ENCODE results near the gene ATP11B.

The ATP11B gene

GRCh38 chr3:182792901-182793662, at the start of gene ATP11B:
Gene ATP11B, plus strand, starts transcription at chr3:182793504. Its CDS starts 256 bp downstream, at chr3:182793760.
- DNase-seq, result peak in 1 of 2 experiments; percentile 76

DNA sequence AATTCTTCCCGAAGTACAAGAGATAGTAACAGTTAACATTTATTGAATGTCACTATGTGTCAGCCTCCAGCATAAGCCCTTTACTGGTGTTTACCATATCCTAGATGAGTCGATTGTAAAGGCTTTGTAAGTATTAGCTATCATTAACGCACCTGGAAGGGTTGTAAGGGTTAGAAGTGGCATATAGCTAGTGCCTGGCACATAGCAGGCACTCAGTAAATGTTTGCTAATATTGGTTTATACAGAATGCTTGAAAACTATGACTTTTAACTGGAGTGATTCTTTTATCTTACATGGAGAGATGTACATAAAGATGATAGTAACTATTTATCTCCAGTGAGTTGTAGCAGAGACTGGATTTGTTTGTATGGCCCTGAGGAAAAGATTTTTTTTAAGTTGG, 46.3 kb upstream of the ATP11B start:
- no peak for DNase-seq

DNA sequence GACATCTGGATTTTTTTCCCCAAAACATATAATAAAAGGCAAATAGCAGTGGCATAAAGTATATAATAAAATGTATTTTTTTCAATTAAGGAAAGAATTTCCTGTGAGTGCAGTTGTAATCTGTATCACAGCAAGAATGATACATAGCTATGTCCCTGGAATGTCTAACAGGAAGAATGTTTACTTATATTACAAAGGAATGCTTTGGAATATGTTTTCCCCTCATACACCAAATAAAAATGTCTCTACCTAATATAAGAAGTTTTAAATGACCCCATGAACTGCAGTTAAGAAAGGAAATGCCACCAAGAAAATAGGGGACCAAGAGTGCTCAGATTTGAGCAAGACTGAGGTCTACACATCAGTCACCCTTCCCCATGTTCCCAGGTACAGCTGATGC, 38.0 kb upstream of the ATP11B start:
- no peak for DNase-seq

DNA sequence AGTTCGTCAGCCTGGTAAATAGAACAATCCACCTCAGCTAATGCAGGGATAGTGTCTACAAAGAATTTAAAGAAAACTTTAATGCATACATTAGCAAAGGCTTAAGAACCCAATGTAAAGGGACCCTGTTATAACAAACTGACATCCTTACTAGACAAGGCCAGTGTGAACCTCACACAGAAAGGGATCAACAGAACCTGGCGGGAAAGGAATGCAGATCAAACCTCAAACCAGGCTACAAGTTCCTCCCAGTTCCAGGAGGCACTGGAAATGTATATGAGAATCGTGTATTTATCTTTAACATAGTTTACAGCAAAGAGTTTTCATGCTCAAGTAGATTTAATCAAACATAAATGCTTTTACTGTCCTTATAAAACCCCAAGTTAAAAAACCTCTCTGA, 37.6 kb upstream of the ATP11B start:
- DNase-seq, result no peak

DNA sequence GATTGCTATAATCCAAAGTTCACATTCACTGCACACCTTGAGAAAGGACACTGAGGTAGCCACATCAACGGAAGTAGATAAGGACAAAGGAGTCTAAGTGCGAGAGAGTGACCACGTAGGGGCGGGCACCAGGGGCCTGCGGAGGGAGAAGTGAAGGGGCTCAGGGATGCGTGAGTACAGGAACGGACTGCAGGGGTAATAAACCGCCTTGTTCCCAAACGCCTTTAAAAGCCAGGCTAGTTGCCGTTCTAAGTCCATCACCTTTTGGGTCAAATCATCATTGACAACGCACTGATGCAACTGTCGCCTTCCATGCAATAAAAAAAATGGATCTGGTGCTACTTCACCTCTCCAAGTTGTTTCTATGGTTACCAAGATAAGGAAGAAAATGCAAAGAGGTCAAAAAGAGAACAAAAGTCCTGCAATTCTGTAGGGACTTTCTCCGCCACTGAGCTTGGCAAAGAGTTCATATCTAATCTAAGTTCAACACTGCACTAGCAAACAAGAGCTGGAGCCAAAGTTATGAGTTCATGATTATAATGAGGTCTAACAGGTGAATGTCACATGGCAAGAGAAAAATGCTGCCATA, 32.6 kb upstream of the ATP11B start:
- no peak for DNase-seq

GRCh38 chr3:182763896-182764295, 29.4 kb upstream of the ATP11B start:
- no peak for DNase-seq

DNA sequence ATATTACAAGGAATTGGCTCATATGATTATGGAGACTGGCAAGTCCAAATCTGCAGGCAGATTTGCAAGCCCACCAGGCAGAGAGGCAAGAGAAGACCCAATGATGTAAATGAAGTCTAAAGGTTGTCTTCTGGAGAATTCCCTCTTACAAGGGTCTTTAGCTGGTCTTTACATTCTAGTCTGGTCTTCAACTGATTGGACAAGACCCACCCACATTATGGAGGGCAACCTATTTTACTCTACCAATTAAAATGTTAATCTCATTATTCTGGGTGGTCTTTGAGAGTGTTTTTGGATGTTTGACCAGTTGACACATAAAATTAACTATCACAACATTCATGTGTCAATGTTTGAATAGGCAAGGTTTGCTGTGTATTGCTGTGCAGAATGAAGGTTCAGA, 28.0 kb upstream of the ATP11B start:
- no peak for DNase-seq

DNA sequence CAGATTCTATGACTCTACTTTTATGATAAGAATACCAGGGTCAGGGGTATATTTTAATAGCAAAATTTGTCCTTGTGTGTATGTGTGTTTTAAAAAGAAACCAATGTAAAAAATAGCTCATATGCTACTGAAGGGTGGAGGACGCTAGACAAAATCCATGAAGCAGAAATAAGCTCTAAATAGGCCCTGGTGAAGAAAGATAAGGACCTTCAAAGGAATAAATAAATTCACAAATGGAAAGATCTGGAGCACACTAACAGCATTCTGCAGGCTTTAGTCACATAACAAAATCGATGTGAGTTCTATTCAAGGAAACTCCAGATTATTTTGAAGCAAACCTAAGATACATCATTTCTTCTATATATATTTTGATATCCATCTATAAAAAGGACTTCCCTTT, 27.2 kb upstream of the ATP11B start:
- DNase-seq, result no peak

- DNase-seq, result no peak
Observed at GRCh38 chr3:182768413-182768812, 24.9 kb upstream of the ATP11B start.

DNA sequence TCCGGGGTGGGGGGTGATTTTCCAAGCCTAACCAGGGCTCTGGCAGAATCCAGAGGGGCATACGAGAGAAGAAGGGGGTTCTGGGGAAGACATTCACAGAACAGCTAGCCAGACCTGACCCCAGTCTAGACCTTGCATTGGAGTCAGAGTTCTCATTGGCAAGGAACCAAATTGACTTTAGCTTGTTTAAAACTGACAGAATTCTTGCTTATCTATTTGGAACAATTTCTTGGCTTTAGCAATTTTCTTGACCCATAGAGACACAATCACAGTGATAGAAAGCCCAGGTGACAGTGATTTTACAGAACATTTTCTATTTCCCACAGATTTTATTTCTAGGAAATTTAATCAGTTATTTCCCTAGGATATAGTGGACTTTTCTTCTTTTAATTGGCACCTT, 23.6 kb upstream of the ATP11B start:
- no peak for DNase-seq

- DNase-seq, result no peak
Observed at GRCh38 chr3:182782149-182782548, 11.2 kb upstream of the ATP11B start.

GRCh38 chr3:182783106-182783505, 10.2 kb upstream of the ATP11B start:
- no peak for DNase-seq

- no peak for DNase-seq
Observed at GRCh38 chr3:182784542-182784941, 8.8 kb upstream of the ATP11B start.

GRCh38 chr3:182785142-182785541, 8.2 kb upstream of the ATP11B start:
- DNase-seq, result no peak

GRCh38 chr3:182785756-182786155, 7.5 kb upstream of the ATP11B start:
- no peak for DNase-seq

- no peak for DNase-seq
Observed at GRCh38 chr3:182786564-182787196, 6.6 kb upstream of the ATP11B start.

GRCh38 chr3:182787302-182788036, 5.8 kb upstream of the ATP11B start:
- no peak for DNase-seq

DNA sequence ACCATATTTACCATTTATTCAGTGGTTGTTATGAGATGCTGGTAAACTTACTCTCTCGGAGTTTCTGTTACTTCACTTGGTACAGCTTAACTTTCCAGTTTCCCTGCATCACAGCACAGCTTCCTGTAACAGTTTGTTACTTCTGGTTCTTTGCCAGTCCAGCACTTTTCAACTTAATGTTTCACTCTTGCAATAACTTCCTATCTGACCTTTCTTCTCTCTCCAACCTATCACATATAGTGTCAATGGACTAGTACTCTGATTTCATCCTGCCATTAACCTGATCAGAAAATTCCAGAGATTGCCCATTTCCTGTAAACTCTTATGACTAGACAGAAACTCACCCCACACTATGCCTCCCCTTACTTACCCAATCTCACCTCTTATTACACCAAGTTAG, 3.9 kb upstream of the ATP11B start:
- no peak for DNase-seq

GRCh38 chr3:182790612-182791011, 2.7 kb upstream of the ATP11B start:
- DNase-seq, result no peak

GRCh38 chr3:182793663-182794454, 555 bp downstream of the ATP11B start:
- DNase-seq, result no peak

DNA sequence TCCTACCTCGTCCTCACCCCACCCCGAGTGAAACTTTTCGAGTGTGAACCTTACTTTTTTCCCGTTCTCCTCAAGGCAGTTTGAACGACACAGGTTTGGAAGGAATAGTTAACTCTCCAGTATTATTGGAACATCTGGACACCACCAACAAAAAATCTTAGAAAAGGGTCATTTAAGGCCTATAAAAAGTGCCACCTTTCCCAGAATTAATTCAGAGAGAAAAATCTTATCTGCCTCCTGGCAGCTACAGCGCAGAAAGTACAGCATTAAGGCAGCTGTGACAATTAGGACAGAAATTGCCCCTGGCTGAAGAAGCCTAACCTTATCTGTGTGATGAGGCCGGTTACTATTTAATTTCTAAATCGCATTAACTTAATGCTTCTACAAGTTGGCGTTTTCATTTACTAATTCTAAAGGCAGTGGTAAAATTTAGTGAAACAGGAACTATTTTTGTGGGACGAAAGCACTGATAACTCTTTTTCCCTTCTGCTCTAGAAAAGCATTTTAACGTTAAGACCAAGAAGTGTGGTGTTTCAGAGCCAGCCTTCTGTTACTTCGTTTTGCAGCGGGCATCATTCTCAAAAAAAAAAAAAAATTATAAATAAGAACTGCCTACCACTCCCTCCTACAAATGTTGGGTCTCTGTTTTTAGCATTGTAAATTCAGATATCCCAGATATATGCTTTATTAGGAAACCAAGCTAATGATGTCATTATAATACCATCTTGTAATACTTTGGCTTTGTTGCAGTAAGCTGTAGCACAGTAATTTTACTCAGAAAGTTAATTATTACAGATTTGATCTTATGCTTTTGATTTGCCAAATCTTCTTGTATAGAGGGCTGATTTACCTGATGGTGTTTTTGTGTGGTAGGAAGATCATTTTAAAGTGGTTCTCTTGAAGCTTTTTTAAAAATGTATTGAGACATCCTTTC, 1.4 kb downstream of the ATP11B start:
- DNase-seq, result no peak

GRCh38 chr3:182795389-182795782, 2.1 kb downstream of the ATP11B start:
- DNase-seq, result no peak

Measured in NCI-H446 (cell line).